OCI-LY7 (cell line): ENCODE measurements around the gene MON1B. TPM values are rescaled to one million over a fixed set of nuclear protein-coding genes. Genes with fewer than 3 reads are reported as not detected.
"Not testable (repeated sequence)": the region's sequence is repeated elsewhere in the genome, so short reads cannot be mapped to it uniquely, and the experiment has no call there.

Experiments
- BruUV-seq: library from RNA; stranded (reverse); fragments of 400-500 nt; replicated peaks from 2 replicates; lab custom pipeline; 2021; lab: Mats Ljungman, UMichigan
- CTCF ChIA-PET: fragments of 300-600 bp; sonication (Branson Sonifier 250); formaldehyde crosslinking; loops from one replicate; lab custom pipeline; 2022; ENCODE audit warnings: antibody characterized with exemption; ENCODE audit not compliant: unreplicated experiment; lab: Charles Lee
- POLR2A ChIA-PET: fragments of 300-600 bp; sonication (Branson Sonifier 250); formaldehyde crosslinking; loops from one replicate; lab custom pipeline; 2022; ENCODE audit warnings: antibody characterized with exemption; lab: Charles Lee
- DNase-seq: peaks from one replicate; pipeline ENCODE4 v3.0.0-alpha.2; 2015; ENCODE audit warnings: low spot score
- H2AFZ ChIP-seq: fragments of 200-600 bp; sonication (generic), shearing (Covaris generic); 2 replicates; pipeline ENCODE4 v1.6.1; 2014; ENCODE audit warnings: mild to moderate bottlenecking, antibody characterized with exemption, low read length, moderate library complexity
- H3K27ac ChIP-seq: fragments of 200-600 bp; sonication (generic); 2 replicates; pipeline ENCODE4 v1.5.1; 2014; ENCODE audit warnings: mixed run types, low read depth, mild to moderate bottlenecking, moderate library complexity, low read length, inconsistent platforms; ENCODE audit not compliant: poor library complexity, severe bottlenecking
- H3K36me3 ChIP-seq: fragments of 200-600 bp; sonication (generic); 2 replicates; pipeline ENCODE4 v1.6.1; 2014; ENCODE audit warnings: mild to moderate bottlenecking, antibody characterized with exemption, low read length, moderate library complexity, mixed read lengths; ENCODE audit not compliant: insufficient read depth
- H3K4me1 ChIP-seq: fragments of 200-600 bp; sonication (generic); 2 replicates; pipeline ENCODE4 v1.5.1; 2014; ENCODE audit warnings: mild to moderate bottlenecking, low read length; ENCODE audit not compliant: insufficient read depth, poor library complexity, severe bottlenecking
- H3K4me2 ChIP-seq: fragments of 200-600 bp; sonication (generic); 2 replicates; pipeline ENCODE4 v1.6.1; 2014; ENCODE audit warnings: mild to moderate bottlenecking, low read length
- H3K4me3 ChIP-seq: fragments of 200-600 bp; sonication (generic); 2 replicates; pipeline ENCODE4 v1.5.1; 2014; ENCODE audit warnings: mild to moderate bottlenecking, low read depth, low read length; ENCODE audit not compliant: poor library complexity, severe bottlenecking
- H3K79me2 ChIP-seq: fragments of 200-600 bp; sonication (generic); 2 replicates; pipeline ENCODE4 v1.6.1; 2016; ENCODE audit warnings: low read depth, mild to moderate bottlenecking, low read length, moderate library complexity, mixed read lengths; ENCODE audit not compliant: insufficient read depth
- H3K9me2 ChIP-seq: fragments of 200-600 bp; sonication (generic); 2 replicates; pipeline ENCODE4 v1.6.1; 2016; ENCODE audit warnings: mild to moderate bottlenecking, low read length, mixed read lengths; ENCODE audit not compliant: insufficient read depth
- H3K9me3 ChIP-seq: fragments of 200-600 bp; sonication (generic); 2 replicates; pipeline ENCODE4 v1.6.1; 2014; ENCODE audit warnings: mild to moderate bottlenecking, mixed run types, low read length, mixed read lengths
- H4K20me1 ChIP-seq: fragments of 200-600 bp; sonication (generic); 2 replicates; pipeline ENCODE4 v1.6.1; 2014; ENCODE audit warnings: mild to moderate bottlenecking, antibody characterized with exemption, low read length, moderate library complexity, mixed read lengths; ENCODE audit not compliant: insufficient read depth
- EZH2phosphoT487 ChIP-seq: fragments of 200-600 bp; sonication (generic); IDR thresholded peaks from 2 replicates; pipeline ENCODE4 v1.6.1; 2018; ENCODE audit warnings: low read depth, borderline replicate concordance, mild to moderate bottlenecking, mixed run types, antibody characterized with exemption, low read length, moderate library complexity, mixed read lengths
- intact Hi-C: fragments of 100-400 bp; cut with micrococcal nuclease; formaldehyde crosslinking; loops from one replicate; pipeline ENCODE4 v1.10.0; 2022; ENCODE audit not compliant: unreplicated experiment
- total RNA-seq, 2 experiments: library from RNA; depleted of rRNA in 1 of 2; stranded (reverse); fragments of >200 nt in 1 of 2; shearing (Covaris generic) in 1 of 2; gene quantifications; 2 replicates each; pipeline ENCODE4 v1.2.3, GENCODE V29; 2014 to 2022
- TF ChIP-seq, protein P1 (sequence below): fragments of 200-600 bp; sonication (generic); conservative IDR thresholded peaks from 2 replicates; pipeline ENCODE4 v1.5.1; 2014; ENCODE audit warnings: mild to moderate bottlenecking, antibody characterized with exemption, low read length, moderate library complexity, mixed read lengths

MON1B gene
- total RNA-seq, 2 experiments from 2014 or later, result 20.4 to 72.7 TPM

- no TSS peak for BruUV-seq
- no peak overlapping the region for H2AFZ ChIP-seq
- no peak overlapping the region for H3K4me2 ChIP-seq
- H4K20me1 ChIP-seq, result no peaks in the 10 kb centered on the region
- no peaks in the 10 kb centered on the region for H3K79me2 ChIP-seq
- DNase-seq, result no peak
- no peaks in the 10 kb centered on the region for H3K9me3 ChIP-seq
- no peak overlapping the region for H3K4me3 ChIP-seq
- H3K9me2 ChIP-seq, result no peaks in the 10 kb centered on the region
- no peak overlapping the region for H3K27ac ChIP-seq
- H3K36me3 ChIP-seq, result no peaks in the 10 kb centered on the region
- POLR2A ChIA-PET, result no interaction called here
- no peak for TF ChIP-seq EZH2phosphoT487
- intact Hi-C loops, result loop anchor here (5.0 to 10.0 kb wide), 2 partner anchors 498 to 890 kb away; partner anchors contain the start of gene CNTNAP4
- H3K4me1 ChIP-seq, result peaks cover 5% of the 10 kb centered on the region
- CTCF ChIA-PET, result no interaction called here
These were observed 26.0 kb upstream of the MON1B start for GRCh38 chr16:77165006-77165405.

- BruUV-seq, H4K20me1 ChIP-seq, CTCF ChIA-PET, H3K4me3 ChIP-seq, H3K79me2 ChIP-seq, H3K4me1 ChIP-seq, H3K9me3 ChIP-seq, DNase-seq, H3K27ac ChIP-seq, H3K4me2 ChIP-seq, H2AFZ ChIP-seq, H3K9me2 ChIP-seq, H3K36me3 ChIP-seq: not testable (repeated sequence)
- intact Hi-C loops, result loop anchor here (5.0 to 10.0 kb wide), 2 partner anchors 498 to 891 kb away; partner anchors contain the start of gene CNTNAP4
- POLR2A ChIA-PET, result interaction anchor here (0.5 kb wide), 1 partner anchor 16 kb away, joined by 3 read pairs; no protein-coding TSS in a partner anchor
These were observed 25.3 kb upstream of the MON1B start for GRCh38 chr16:77165536-77166236.

GRCh38 chr16:77166726-77167125 is 24.3 kb upstream of the MON1B start:
- DNase-seq, result no peak
- POLR2A ChIA-PET, result no interaction called here
- Histone ChIP-seq H3K9me3 (no peaks in the 10 kb centered on the region), H3K27ac (no peak overlapping the region), H3K36me3 (no peaks in the 10 kb centered on the region), H2AFZ (no peak overlapping the region), H3K79me2 (no peaks in the 10 kb centered on the region), H3K4me3 (no peak overlapping the region), H3K4me2 (no peak overlapping the region), H3K4me1 (peaks cover 5% of the 10 kb centered on the region), H4K20me1 (no peaks in the 10 kb centered on the region), H3K9me2 (no peaks in the 10 kb centered on the region)
- intact Hi-C loops, result loop anchor here (5.0 to 10.0 kb wide), 2 partner anchors 499 to 892 kb away; partner anchors contain the start of gene CNTNAP4
- CTCF ChIA-PET, result no interaction called here
- BruUV-seq, result no TSS peak
- TF ChIP-seq, protein P1, sequence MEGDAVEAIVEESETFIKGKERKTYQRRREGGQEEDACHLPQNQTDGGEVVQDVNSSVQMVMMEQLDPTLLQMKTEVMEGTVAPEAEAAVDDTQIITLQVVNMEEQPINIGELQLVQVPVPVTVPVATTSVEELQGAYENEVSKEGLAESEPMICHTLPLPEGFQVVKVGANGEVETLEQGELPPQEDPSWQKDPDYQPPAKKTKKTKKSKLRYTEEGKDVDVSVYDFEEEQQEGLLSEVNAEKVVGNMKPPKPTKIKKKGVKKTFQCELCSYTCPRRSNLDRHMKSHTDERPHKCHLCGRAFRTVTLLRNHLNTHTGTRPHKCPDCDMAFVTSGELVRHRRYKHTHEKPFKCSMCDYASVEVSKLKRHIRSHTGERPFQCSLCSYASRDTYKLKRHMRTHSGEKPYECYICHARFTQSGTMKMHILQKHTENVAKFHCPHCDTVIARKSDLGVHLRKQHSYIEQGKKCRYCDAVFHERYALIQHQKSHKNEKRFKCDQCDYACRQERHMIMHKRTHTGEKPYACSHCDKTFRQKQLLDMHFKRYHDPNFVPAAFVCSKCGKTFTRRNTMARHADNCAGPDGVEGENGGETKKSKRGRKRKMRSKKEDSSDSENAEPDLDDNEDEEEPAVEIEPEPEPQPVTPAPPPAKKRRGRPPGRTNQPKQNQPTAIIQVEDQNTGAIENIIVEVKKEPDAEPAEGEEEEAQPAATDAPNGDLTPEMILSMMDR, result no peak
- TF ChIP-seq EZH2phosphoT487, result no peak
